SK-N-SH (cell line): ENCODE measurements around the gene BTG3. TPM values are rescaled to one million over a fixed set of nuclear protein-coding genes. Genes with fewer than 3 reads are reported as not detected.

Experiments used
- CTCF ChIA-PET: fragments of 300-600, 350-600 bp; formaldehyde crosslinking; extraction: SDS; loops from one replicate; lab custom pipeline; 2021; lab: Yijun Ruan, JAX
- POLR2A ChIA-PET: fragments of 350-600 bp; sonication (Branson Sonifier 250); formaldehyde crosslinking; extraction: SDS; loops from one replicate; lab custom pipeline; 2020; ENCODE audit warnings: antibody characterized with exemption, inconsistent platforms; lab: Yijun Ruan, JAX
- DNase-seq: peaks from one replicate; pipeline ENCODE4 v3.0.0; 2012
- H2AFZ ChIP-seq: fragments of 200-600 bp; sonication (generic); 2 replicates; pipeline ENCODE4 v1.8.1; 2016; ENCODE audit warnings: antibody characterized with exemption, mild to moderate bottlenecking, low read depth
- H3F3A ChIP-seq: fragments of 200-600 bp; sonication (generic); replicated peaks from 2 replicates; pipeline ENCODE3; 2016; ENCODE audit warnings: antibody characterized with exemption, mild to moderate bottlenecking; ENCODE audit not compliant: insufficient read depth
- H3K27ac ChIP-seq, 2 experiments: fragments of 200-500 bp in 1 of 2; fragments of 200-600 bp in 1 of 2; sonication (Bioruptor generic) in 1 of 2; sonication (generic), shearing (Covaris generic) in 1 of 2; 2 replicates each; pipeline versions ENCODE4 v1.5.1 to v1.6.1; 2014 to 2016; ENCODE audit warnings: low read depth in 2 of 2, inconsistent platforms in 1 of 2, low read length in 1 of 2, mild to moderate bottlenecking in 1 of 2, mixed read lengths in 1 of 2
- H3K27me3 ChIP-seq: fragments of 200-600 bp; sonication (generic), shearing (Covaris generic); 2 replicates; pipeline ENCODE4 v1.6.1; 2016; ENCODE audit warnings: mixed run types; ENCODE audit not compliant: insufficient read depth
- H3K36me3 ChIP-seq, 2 experiments: fragments of 200-500 bp in 1 of 2; fragments of 200-600 bp in 1 of 2; sonication (Bioruptor generic) in 1 of 2; sonication (generic) in 1 of 2; replicated peaks in 1 of 2; 2 replicates each; pipeline versions ENCODE3 to v1.5.1; 2014 to 2016; ENCODE audit warnings: low read length in 1 of 2, mild to moderate bottlenecking in 1 of 2; ENCODE audit not compliant: insufficient read depth in 2 of 2, control insufficient read depth in 1 of 2
- H3K4me1 ChIP-seq, 2 experiments: fragments of 200-500 bp in 1 of 2; fragments of 200-600 bp in 1 of 2; sonication (Bioruptor generic) in 1 of 2; sonication (generic), shearing (Covaris generic) in 1 of 2; 2 replicates each; pipeline versions ENCODE4 v1.5.1 to v1.6.1; 2014 to 2016; ENCODE audit warnings: low read depth in 1 of 2, low read length in 1 of 2, mixed run types in 1 of 2; ENCODE audit not compliant: insufficient read depth in 2 of 2, control insufficient read depth in 1 of 2
- H3K4me2 ChIP-seq: fragments of 200-600 bp; sonication (generic), shearing (Covaris generic); 2 replicates; pipeline ENCODE4 v1.6.1; 2017; ENCODE audit warnings: mixed run types
- H3K4me3 ChIP-seq, 2 experiments: fragments of 200-500 bp in 1 of 2; fragments of 200-600 bp in 1 of 2; sonication (Bioruptor generic) in 1 of 2; sonication (generic), shearing (Covaris generic) in 1 of 2; 2 replicates each; pipeline versions ENCODE4 v1.5.1 to v1.8.1; 2014 to 2016; ENCODE audit warnings: low read depth in 2 of 2, inconsistent platforms in 1 of 2, low read length in 1 of 2, mild to moderate bottlenecking in 1 of 2, mixed read lengths in 1 of 2, moderate library complexity in 1 of 2
- H3K79me2 ChIP-seq: fragments of 200-600 bp; sonication (generic); 2 replicates; pipeline ENCODE4 v1.8.1; 2017; ENCODE audit warnings: mild to moderate bottlenecking; ENCODE audit not compliant: insufficient read depth
- H3K9ac ChIP-seq: fragments of 200-600 bp; sonication (generic); 2 replicates; pipeline ENCODE4 v1.6.1; 2017; ENCODE audit warnings: mixed run types
- H3K9me2 ChIP-seq: fragments of 200-600 bp; sonication (generic); 2 replicates; pipeline ENCODE4 v1.6.1; 2017; ENCODE audit warnings: mixed run types
- H3K9me3 ChIP-seq: fragments of 200-600 bp; sonication (generic); 2 replicates; pipeline ENCODE4 v1.6.1; 2017; ENCODE audit warnings: mixed run types, mild to moderate bottlenecking, moderate library complexity
- H4K20me1 ChIP-seq: fragments of 200-600 bp; sonication (generic); 2 replicates; pipeline ENCODE4 v1.6.1; 2017; ENCODE audit warnings: mild to moderate bottlenecking, mixed run types; ENCODE audit not compliant: insufficient read depth
- CHD2 ChIP-seq: fragments of 150-350 bp; IDR thresholded peaks from 2 replicates; pipeline ENCODE4 v1.6.1; 2018; ENCODE audit warnings: low read length; ENCODE audit not compliant: partially characterized antibody
- FOSL2 ChIP-seq: IDR thresholded peaks from 2 replicates; pipeline ENCODE4 v1.4.0; 2012; ENCODE audit warnings: low read depth, mild to moderate bottlenecking, moderate library complexity, borderline replicate concordance
- FOXJ3 ChIP-seq: sonication (generic); formaldehyde crosslinking; IDR thresholded peaks from 2 replicates; pipeline ENCODE4 v1.5.1; 2020; ENCODE audit warnings: mild to moderate bottlenecking, missing genetic modification reagents
- FOXM1 ChIP-seq: IDR thresholded peaks from 2 replicates; pipeline ENCODE4 v1.4.0; 2012; ENCODE audit warnings: low read depth, mild to moderate bottlenecking
- GABPA ChIP-seq: IDR thresholded peaks from 2 replicates; pipeline ENCODE4 v1.4.0; 2012; ENCODE audit warnings: low read depth, mild to moderate bottlenecking
- IRF3 ChIP-seq: fragments of 150-350 bp; IDR thresholded peaks from 2 replicates; pipeline ENCODE4 v1.6.1; 2016; ENCODE audit warnings: mild to moderate bottlenecking, low read depth, low read length
- JUND ChIP-seq: IDR thresholded peaks from 2 replicates; pipeline ENCODE4 v1.4.0; 2012
- MEF2A ChIP-seq: IDR thresholded peaks from 2 replicates; pipeline ENCODE4 v1.4.0; 2012; ENCODE audit warnings: low read depth, borderline replicate concordance
- MXI1 ChIP-seq: IDR thresholded peaks from 2 replicates; pipeline ENCODE4 v1.6.1; 2012; ENCODE audit warnings: mild to moderate bottlenecking, low read depth, low read length, improper control_type of control experiment
- POLR2AphosphoS5 ChIP-seq: IDR thresholded peaks from 2 replicates; pipeline ENCODE4 v1.6.1; 2012; ENCODE audit warnings: low read depth, low read length
- RAD21 ChIP-seq: IDR thresholded peaks from 2 replicates; pipeline ENCODE4 v1.6.1; 2012; ENCODE audit warnings: mild to moderate bottlenecking, low read length
- RCOR1 ChIP-seq: fragments of 150-350 bp; IDR thresholded peaks from 2 replicates; pipeline ENCODE4 v1.6.1; 2017; ENCODE audit warnings: antibody characterized with exemption, low read length
- RFX5 ChIP-seq: IDR thresholded peaks from 2 replicates; pipeline ENCODE4 v1.6.1; 2012; ENCODE audit warnings: mild to moderate bottlenecking, improper control_type of control experiment, low read length
- RXRA ChIP-seq: IDR thresholded peaks from 2 replicates; pipeline ENCODE4 v1.4.0; 2012; ENCODE audit warnings: low read depth, mild to moderate bottlenecking, borderline replicate concordance
- TCF12 ChIP-seq: IDR thresholded peaks from 2 replicates; pipeline ENCODE4 v1.4.0; 2012
- USF2 ChIP-seq: fragments of 150-350 bp; IDR thresholded peaks from 2 replicates; pipeline ENCODE4 v1.6.1; 2017; ENCODE audit warnings: antibody characterized with exemption, low read length, low read depth, borderline replicate concordance
- YY1 ChIP-seq: IDR thresholded peaks from 2 replicates; pipeline ENCODE4 v1.4.0; 2012; ENCODE audit warnings: low read depth, mild to moderate bottlenecking
- ZBTB33 ChIP-seq: IDR thresholded peaks from 2 replicates; pipeline ENCODE4 v1.4.0; 2012; ENCODE audit warnings: low read depth, borderline replicate concordance
- WGBS: methylation state at CpG from one replicate; pipeline ENCODE4 v1.1.6; 2017; ENCODE audit warnings: low lambda C conversion rate; 5-methylcytosine and 5-hydroxymethylcytosine counted together
- polyA plus RNA-seq, 3 experiments: library from polyadenylated mRNA; depleted of rRNA; stranded (reverse); fragments of >200 nt; gene quantifications; 2 replicates each; pipeline ENCODE4 v1.2.3, GENCODE V29; 2012

The BTG3 gene
- polyA plus RNA-seq, 1 of the 3 experiments (the other 2 are of a cell fraction), result 36.7 TPM

DNA sequence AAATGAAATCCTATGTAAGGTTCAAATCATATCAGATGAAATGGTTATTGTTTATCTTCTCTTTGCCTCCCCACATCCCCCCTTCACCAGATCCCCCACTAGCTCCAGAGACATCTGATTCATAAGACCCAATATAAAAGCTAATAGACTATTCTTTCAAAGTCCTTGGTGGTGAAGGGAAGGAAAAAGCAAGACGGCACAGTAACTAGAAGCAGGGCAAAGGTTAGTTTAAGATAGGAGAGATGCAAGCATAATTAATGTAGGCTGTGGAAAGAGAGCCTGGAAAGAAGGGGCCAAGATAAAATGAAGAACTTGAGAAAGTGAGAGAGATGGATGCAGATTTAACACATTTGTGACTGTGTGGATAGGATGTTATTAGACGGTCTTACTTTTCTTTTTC lies 33.8 kb downstream of the BTG3 start:
- no peak for DNase-seq
- ChIA-PET CTCF (interaction anchor here (1.3 kb wide), 1 partner anchor 192 kb away, joined by 5 read pairs; no protein-coding TSS in a partner anchor), POLR2A (no interaction called here)
- no peak overlapping the region for H3K27ac ChIP-seq
- no peak overlapping the region for H3K4me2 ChIP-seq
- no peaks in the 10 kb centered on the region for H3K4me1 ChIP-seq
- TF ChIP-seq RCOR1 (no peak), MEF2A (no peak), ZBTB33 (no peak), TCF12 (no peak), FOXJ3 (CRISPR knock-in tag) (no peak), RXRA (no peak), POLR2AphosphoS5 (no peak), JUND (no peak)
- no peaks in the 10 kb centered on the region for H4K20me1 ChIP-seq
- H3K9me2 ChIP-seq, result no peaks in the 10 kb centered on the region
- H3K4me3 ChIP-seq, result no peak overlapping the region
- no peak overlapping the region for H3K9ac ChIP-seq
- WGBS, result 86% methylated on average over 2 of the region's 2 CpGs
- no peaks in the 10 kb centered on the region for H3K9me3 ChIP-seq
- H2AFZ ChIP-seq, result no peak overlapping the region
- H3K36me3 ChIP-seq, result no peaks in the 10 kb centered on the region
- no peaks in the 10 kb centered on the region for H3F3A ChIP-seq
- H3K79me2 ChIP-seq, result no peaks in the 10 kb centered on the region
- no peaks in the 10 kb centered on the region for H3K27me3 ChIP-seq

DNA sequence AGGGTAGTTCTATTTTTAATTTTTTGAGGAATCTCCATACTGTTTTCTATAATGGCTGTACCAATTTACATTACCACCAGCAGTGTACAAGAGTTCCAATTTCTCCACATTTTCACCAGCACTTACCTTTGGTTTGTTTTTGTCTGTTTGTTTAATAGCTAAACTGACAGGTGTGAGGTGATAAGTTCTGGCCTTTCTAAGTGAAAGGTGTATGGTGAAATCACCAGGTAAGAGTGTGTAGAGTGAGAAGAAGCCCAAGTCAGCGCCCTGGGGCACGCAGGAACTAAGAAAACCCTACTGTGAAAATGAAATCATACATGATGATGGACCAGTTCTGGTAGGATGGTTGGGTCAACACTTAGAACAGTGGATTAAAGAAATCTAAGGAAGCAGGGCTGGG lies 34.5 kb downstream of the BTG3 start:
- POLR2A ChIA-PET, result no interaction called here
- CTCF ChIA-PET, result interaction anchor here (1.3 kb wide), 1 partner anchor 191 kb away, joined by 5 read pairs; no protein-coding TSS in a partner anchor
- Histone ChIP-seq H3F3A (no peaks in the 10 kb centered on the region), H4K20me1 (no peaks in the 10 kb centered on the region), H3K27me3 (no peaks in the 10 kb centered on the region), H3K4me2 (no peak overlapping the region), H3K27ac (no peak overlapping the region), H2AFZ (no peak overlapping the region), H3K4me1 (no peaks in the 10 kb centered on the region), H3K9ac (no peak overlapping the region), H3K9me3 (no peaks in the 10 kb centered on the region), H3K36me3 (no peaks in the 10 kb centered on the region), H3K4me3 (no peak overlapping the region), H3K79me2 (no peaks in the 10 kb centered on the region), H3K9me2 (no peaks in the 10 kb centered on the region)
- WGBS, result 79% methylated on average over 2 of the region's 2 CpGs
- TF ChIP-seq ZBTB33 (no peak), MXI1 (no peak), FOXM1 (no peak), YY1 (no peak), RAD21 (no peak), RXRA (no peak), CHD2 (no peak), GABPA (no peak), FOSL2 (no peak), RCOR1 (no peak), RFX5 (no peak), IRF3 (no peak), USF2 (no peak)
- DNase-seq, result no peak
